HG03097 (cell line): ENCODE results near the gene PDE6B.

Experiments
- ATAC-seq: cut with Tn5 transposase; IDR thresholded peaks from one replicate; pipeline ENCODE4 v1.9.1; 2021; ENCODE audit not compliant: unreplicated experiment, low FRiP score

Gene PDE6B

GRCh38 chr4:621296-622070 is 3.9 kb upstream of the PDE6B start:
- no peak for ATAC-seq

- ATAC-seq, result no peak
Measured at GRCh38 chr4:622071-622995, 3.0 kb upstream of the PDE6B start.

- no peak for ATAC-seq
Measured at GRCh38 chr4:622996-623913, 2.1 kb upstream of the PDE6B start.

- ATAC-seq, result no peak
Measured at GRCh38 chr4:623914-624566, 1.3 kb upstream of the PDE6B start.

- ATAC-seq, result no peak
Measured at GRCh38 chr4:625631-626161, 323 bp downstream of the PDE6B start.

- ATAC-seq, result no peak
Measured at GRCh38 chr4:626201-627091, 1.1 kb downstream of the PDE6B start.

- no peak for ATAC-seq
Measured at GRCh38 chr4:627347-628125, 2.2 kb downstream of the PDE6B start.

GRCh38 chr4:628311-628741 is 3.0 kb downstream of the PDE6B start:
- ATAC-seq, result no peak

- ATAC-seq, result no peak
Measured at GRCh38 chr4:628821-629635, 3.7 kb downstream of the PDE6B start.

GRCh38 chr4:629636-629914 is 4.2 kb downstream of the PDE6B start:
- ATAC-seq, result no peak

GRCh38 chr4:629915-630641 is 4.7 kb downstream of the PDE6B start:
- no peak for ATAC-seq

GRCh38 chr4:630656-631055 is 5.3 kb downstream of the PDE6B start:
- ATAC-seq, result no peak

- ATAC-seq, result no peak
Measured at GRCh38 chr4:632196-632790, 6.9 kb downstream of the PDE6B start.

- ATAC-seq, result no peak
Measured at GRCh38 chr4:632926-633325, 7.6 kb downstream of the PDE6B start.

- no peak for ATAC-seq
Measured at GRCh38 chr4:633406-633805, 8.0 kb downstream of the PDE6B start.

- no peak for ATAC-seq
Measured at GRCh38 chr4:633976-634598, 8.7 kb downstream of the PDE6B start.
